ENCODE results near the gene A3GALT2. TPM values are rescaled to one million over a fixed set of nuclear protein-coding genes. Genes with fewer than 3 reads are reported as not detected.
A peak's percentile ranks its signal among the peaks of the same experiment; 100 is the strongest.

Gene A3GALT2
- total and polyA plus RNA-seq, 12 donors = 0.25 TPM; not detected in 11

- peaks cover 35 to 100% (median 82%) of the 10 kb centered on the region in 9 donors for H3K4me1 ChIP-seq
- H3K4me3 ChIP-seq = no peak overlapping the region
- no peaks in the 10 kb centered on the region for H3K27me3 ChIP-seq
- TF ChIP-seq, protein P1, sequence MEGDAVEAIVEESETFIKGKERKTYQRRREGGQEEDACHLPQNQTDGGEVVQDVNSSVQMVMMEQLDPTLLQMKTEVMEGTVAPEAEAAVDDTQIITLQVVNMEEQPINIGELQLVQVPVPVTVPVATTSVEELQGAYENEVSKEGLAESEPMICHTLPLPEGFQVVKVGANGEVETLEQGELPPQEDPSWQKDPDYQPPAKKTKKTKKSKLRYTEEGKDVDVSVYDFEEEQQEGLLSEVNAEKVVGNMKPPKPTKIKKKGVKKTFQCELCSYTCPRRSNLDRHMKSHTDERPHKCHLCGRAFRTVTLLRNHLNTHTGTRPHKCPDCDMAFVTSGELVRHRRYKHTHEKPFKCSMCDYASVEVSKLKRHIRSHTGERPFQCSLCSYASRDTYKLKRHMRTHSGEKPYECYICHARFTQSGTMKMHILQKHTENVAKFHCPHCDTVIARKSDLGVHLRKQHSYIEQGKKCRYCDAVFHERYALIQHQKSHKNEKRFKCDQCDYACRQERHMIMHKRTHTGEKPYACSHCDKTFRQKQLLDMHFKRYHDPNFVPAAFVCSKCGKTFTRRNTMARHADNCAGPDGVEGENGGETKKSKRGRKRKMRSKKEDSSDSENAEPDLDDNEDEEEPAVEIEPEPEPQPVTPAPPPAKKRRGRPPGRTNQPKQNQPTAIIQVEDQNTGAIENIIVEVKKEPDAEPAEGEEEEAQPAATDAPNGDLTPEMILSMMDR (IDR thresholded peaks at IDR 0.05) = no peak
- DNase-seq (no peak), ATAC-seq (no peak)
- 93 to 96% methylated on average over 7 of the region's 7 CpGs for WGBS, 2 donors
- peaks cover 0 to 93% (median 61%) of the 10 kb centered on the region in 9 donors for H3K36me3 ChIP-seq
- peak overlapping the region in 4 of 10 donors; percentile 30 to 100 (median 75) for H3K27ac ChIP-seq
- no peaks in the 10 kb centered on the region for H3K9me3 ChIP-seq
- intact Hi-C loops (cut with DNase I) = loop anchor here in 2 of 10 donors (5.0 kb wide), 1 partner anchor 36 kb away; no protein-coding TSS in a partner anchor
Measured at GRCh38 chr1:33330906-33331305, 10.0 kb upstream of the A3GALT2 start.

DNA sequence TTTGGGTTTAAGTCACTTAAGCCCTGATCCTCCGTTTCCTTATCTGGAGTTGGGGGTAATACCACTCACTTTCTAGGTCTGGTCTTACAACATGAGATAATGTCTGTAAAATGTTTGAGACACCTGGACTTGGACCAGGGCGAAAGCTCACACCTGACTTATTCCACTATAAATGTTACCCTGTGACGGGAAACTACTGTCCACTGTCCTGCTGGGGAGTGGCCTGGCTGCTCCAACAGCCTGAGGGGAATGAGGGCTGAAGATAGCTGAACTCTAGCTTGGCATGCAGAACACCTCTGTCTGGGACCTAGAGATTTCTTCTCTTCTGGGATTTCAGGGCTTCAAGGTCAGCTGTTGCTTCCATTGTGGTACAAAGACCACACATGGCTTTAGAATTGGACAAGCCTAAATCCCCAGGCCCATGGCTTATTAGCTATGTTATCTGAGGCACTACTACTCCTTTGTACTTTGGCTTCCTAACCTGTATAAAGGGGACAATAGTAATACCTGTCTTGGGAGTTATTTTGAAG lies 9.5 kb upstream of the A3GALT2 start:
- peaks cover 2 to 96% (median 66%) of the 10 kb centered on the region in 9 donors for H3K36me3 ChIP-seq
- no peaks in the 10 kb centered on the region for H3K27me3 ChIP-seq
- H3K4me3 ChIP-seq = no peak overlapping the region
- H3K9me3 ChIP-seq = no peaks in the 10 kb centered on the region
- peak overlapping the region in 3 of 10 donors; percentile 28 to 100 (median 99) for H3K27ac ChIP-seq
- 74% methylated on average over 3 of the region's 3 CpGs for WGBS, 2 donors
- intact Hi-C loops (cut with DNase I) = loop anchor here in 2 of 10 donors (5.0 kb wide), 1 partner anchor 37 kb away; no protein-coding TSS in a partner anchor
- no peak for DNase-seq
- peaks cover 35 to 100% (median 78%) of the 10 kb centered on the region in 9 donors for H3K4me1 ChIP-seq
- TF ChIP-seq, protein P1 (IDR thresholded peaks at IDR 0.05) = no peak
- no peak for ATAC-seq

DNA sequence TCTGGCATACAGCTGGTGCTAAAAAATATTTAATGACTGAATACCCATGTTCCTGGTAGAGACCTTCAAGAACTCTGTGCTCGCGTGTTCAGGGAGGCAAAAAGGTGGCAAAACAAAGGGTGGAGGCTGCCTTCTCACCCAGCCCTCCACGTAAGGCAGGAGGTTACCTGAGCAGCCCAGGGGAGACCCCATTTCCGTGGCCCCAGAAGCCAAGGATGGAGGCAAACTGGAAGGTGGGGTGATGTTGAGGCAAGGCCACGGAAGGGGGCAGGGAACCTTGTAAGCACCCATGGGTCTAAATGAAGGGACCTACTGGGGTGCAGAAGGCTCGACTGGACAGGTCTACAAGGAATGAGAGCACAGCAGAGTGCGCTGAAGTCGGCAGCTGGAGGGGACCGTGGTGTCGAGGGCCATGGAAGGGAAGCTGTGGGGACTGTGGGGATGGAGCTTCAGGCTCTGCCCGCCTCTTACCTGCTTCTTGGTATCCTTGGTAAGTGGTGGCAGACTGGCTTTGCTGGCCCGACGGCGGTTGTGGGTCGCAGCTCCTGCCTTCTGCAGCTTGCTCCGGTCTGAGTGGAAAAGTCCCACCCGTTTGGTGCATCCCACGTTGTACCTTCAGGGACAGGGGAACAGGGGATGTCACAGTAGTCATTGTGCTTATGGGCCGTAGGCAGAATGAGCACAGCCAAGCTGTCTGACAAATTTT lies 8.9 kb upstream of the A3GALT2 start:
- peaks cover 5 to 96% (median 73%) of the 10 kb centered on the region in 9 donors for H3K36me3 ChIP-seq
- TF ChIP-seq, protein P1 (IDR thresholded peaks at IDR 0.05) = no peak
- no peaks in the 10 kb centered on the region for H3K9me3 ChIP-seq
- H3K27me3 ChIP-seq = no peaks in the 10 kb centered on the region
- no peak overlapping the region for H3K4me3 ChIP-seq
- intact Hi-C loops (cut with DNase I) = loop anchor here in 2 of 10 donors (5.0 kb wide), 1 partner anchor 38 kb away; no protein-coding TSS in a partner anchor
- DNase-seq = no peak
- ATAC-seq = no peak
- H3K4me1 ChIP-seq = peaks cover 30 to 96% (median 78%) of the 10 kb centered on the region in 9 donors
- 85 to 89% methylated on average over 19 of the region's 19 CpGs for WGBS, 2 donors
- H3K27ac ChIP-seq = peak overlapping the region in 3 of 10 donors; percentile 28 to 100 (median 81)

DNA sequence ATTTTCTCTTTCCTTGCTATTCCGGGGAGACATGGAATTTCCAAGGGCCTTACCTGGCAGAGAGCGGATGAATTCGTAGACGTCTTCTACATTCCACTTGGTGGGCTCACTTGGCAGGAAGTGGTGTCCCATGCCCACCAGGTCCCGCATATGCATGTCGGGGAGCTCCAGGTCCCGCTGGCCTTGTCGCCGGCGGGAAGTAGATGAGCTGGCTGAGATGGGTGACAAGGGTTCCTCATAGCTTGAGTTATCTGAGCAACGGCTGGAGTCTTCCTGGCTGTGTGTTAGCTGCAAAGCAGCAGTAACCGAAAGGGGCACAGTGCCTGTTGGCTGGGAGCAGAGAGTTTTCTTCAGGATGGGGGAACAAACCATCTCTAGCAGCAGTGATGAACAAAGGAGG lies 7.9 kb upstream of the A3GALT2 start:
- 91% methylated on average over 12 of the region's 12 CpGs for WGBS, 2 donors
- Histone ChIP-seq H3K27me3 (no peaks in the 10 kb centered on the region), H3K36me3 (peaks cover 11 to 100% (median 82%) of the 10 kb centered on the region in 9 donors), H3K4me1 (peaks cover 20 to 95% (median 72%) of the 10 kb centered on the region in 9 donors), H3K27ac (peak overlapping the region in 5 of 10 donors; percentile 17 to 81 (median 39)), H3K9me3 (no peaks in the 10 kb centered on the region), H3K4me3 (no peak overlapping the region)
- DNase-seq (no peak), ATAC-seq (no peak)
- intact Hi-C loops (cut with DNase I) = no loop called here
- TF ChIP-seq, protein P1 (IDR thresholded peaks at IDR 0.05) = no peak
